Ascending aorta (tissue), 2 donors: ENCODE data around the gene SMARCC2. TPM values are rescaled to one million over a fixed set of nuclear protein-coding genes. Genes with fewer than 3 reads are reported as not detected.

Source experiments
- DNase-seq, 2 donors: peaks; one replicate each; pipeline ENCODE4 v3.0.0-alpha.2; 2019; ENCODE audit warnings: low spot score in 2 of 2
- H3K27ac ChIP-seq, 2 donors: fragments of 200-600 bp; sonication (generic); one replicate each; pipeline ENCODE4 v1.5.1; 2016 to 2017; ENCODE audit warnings: mild to moderate bottlenecking in 1 of 2
- H3K27me3 ChIP-seq: fragments of 200-600 bp; sonication (generic); one replicate; pipeline ENCODE4 v1.5.1; 2017
- H3K36me3 ChIP-seq, 2 donors: fragments of 200-600 bp; sonication (generic); one replicate each; pipeline ENCODE4 v1.5.1; 2016
- H3K4me1 ChIP-seq, 2 donors: fragments of 200-600 bp; sonication (generic); one replicate each; pipeline ENCODE4 v1.5.1; 2016 to 2017; ENCODE audit warnings: mild to moderate bottlenecking in 1 of 2
- H3K4me3 ChIP-seq, 2 donors: fragments of 200-600 bp; sonication (generic); one replicate each; pipeline ENCODE4 v1.5.1; 2016 to 2017; ENCODE audit warnings: mild to moderate bottlenecking in 1 of 2
- H3K9me3 ChIP-seq, 2 donors: fragments of 200-600 bp; sonication (generic); one replicate each; pipeline ENCODE4 v1.5.1; 2016
- CTCF ChIP-seq, 3 experiments: fragments of 200-600 bp in 2 of 3; fragments of 450-650 bp in 1 of 3; sonication (generic) in 2 of 3; IDR thresholded peaks; one replicate each; pipeline ENCODE4 v1.5.1; 2016 to 2019; ENCODE audit warnings: antibody characterized with exemption in 3 of 3, mild to moderate bottlenecking in 1 of 3, moderate library complexity in 1 of 3
- intact Hi-C: fragments of 100-400 bp; cut with DNase I; formaldehyde crosslinking; loops from one replicate; pipeline ENCODE4 v1.15.1; 2023
- total RNA-seq: library from RNA; depleted of rRNA; stranded (reverse); fragments of >200 nt; gene quantifications from one replicate; pipeline ENCODE4 v1.1.0, GENCODE V29; 2016

SMARCC2 gene
- total RNA-seq, 1 donor from 2014 or later = 53.9 TPM

- no peaks in the 10 kb centered on the region for H3K9me3 ChIP-seq
- TF ChIP-seq CTCF (IDR thresholded peaks at IDR 0.05) = no peak
- H3K4me1 ChIP-seq = peaks cover 17 to 44% of the 10 kb centered on the region in 2 donors
- no peaks in the 10 kb centered on the region for H3K27me3 ChIP-seq
- intact Hi-C loops = loop anchor here (2.0 kb wide), 1 partner anchor 14 kb away; no protein-coding TSS in a partner anchor
- peak overlapping the region; percentile 70 to 92 for H3K4me3 ChIP-seq
- H3K27ac ChIP-seq = peak overlapping the region; percentile 98 to 100
- peaks cover 10 to 16% of the 10 kb centered on the region in 2 donors for H3K36me3 ChIP-seq
- DNase-seq = no peak
Measured at GRCh38 chr12:56220611-56221231, 31.4 kb upstream of the SMARCC2 start.

DNA sequence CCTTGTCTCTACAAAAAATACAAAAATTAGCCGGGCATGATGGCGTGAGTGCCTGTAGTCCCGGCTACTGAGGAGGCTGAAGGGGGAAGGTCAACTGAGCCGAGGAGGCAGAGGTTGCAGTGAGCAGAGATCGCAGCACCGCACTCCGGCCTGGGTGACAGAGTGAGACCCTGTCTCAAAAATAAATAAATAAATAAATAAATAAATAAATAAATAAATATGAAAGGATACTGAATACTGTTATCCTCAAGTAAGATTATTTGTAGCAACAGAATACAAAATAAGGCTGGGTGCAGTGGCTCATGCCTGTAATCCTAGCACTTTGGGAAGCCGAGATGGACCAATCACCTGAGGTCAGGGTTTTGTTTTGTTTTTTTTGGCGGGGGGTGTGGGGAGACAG, 30.6 kb upstream of the SMARCC2 start:
- Histone ChIP-seq H3K36me3 (peaks cover 18 to 25% of the 10 kb centered on the region in 2 donors), H3K27ac (peak overlapping the region; percentile 98 to 100), H3K4me3 (peak overlapping the region in 1 of 2 donors; percentile 70), H3K27me3 (no peaks in the 10 kb centered on the region), H3K9me3 (no peaks in the 10 kb centered on the region), H3K4me1 (peaks cover 17 to 42% of the 10 kb centered on the region in 2 donors)
- intact Hi-C loops = loop anchor here (2.0 kb wide), 1 partner anchor 13 kb away; no protein-coding TSS in a partner anchor
- no peak for TF ChIP-seq CTCF (IDR thresholded peaks at IDR 0.05)
- DNase-seq = no peak

GRCh38 chr12:56216461-56216860, 27.2 kb upstream of the SMARCC2 start:
- Histone ChIP-seq H3K9me3 (no peaks in the 10 kb centered on the region), H3K4me3 (no peak overlapping the region), H3K27me3 (no peaks in the 10 kb centered on the region), H3K4me1 (peaks cover 15 to 20% of the 10 kb centered on the region in 2 donors), H3K36me3 (peaks cover 52 to 59% of the 10 kb centered on the region in 2 donors), H3K27ac (no peak overlapping the region)
- intact Hi-C loops = no loop called here
- DNase-seq = no peak
- TF ChIP-seq CTCF (IDR thresholded peaks at IDR 0.05) = no peak

DNA sequence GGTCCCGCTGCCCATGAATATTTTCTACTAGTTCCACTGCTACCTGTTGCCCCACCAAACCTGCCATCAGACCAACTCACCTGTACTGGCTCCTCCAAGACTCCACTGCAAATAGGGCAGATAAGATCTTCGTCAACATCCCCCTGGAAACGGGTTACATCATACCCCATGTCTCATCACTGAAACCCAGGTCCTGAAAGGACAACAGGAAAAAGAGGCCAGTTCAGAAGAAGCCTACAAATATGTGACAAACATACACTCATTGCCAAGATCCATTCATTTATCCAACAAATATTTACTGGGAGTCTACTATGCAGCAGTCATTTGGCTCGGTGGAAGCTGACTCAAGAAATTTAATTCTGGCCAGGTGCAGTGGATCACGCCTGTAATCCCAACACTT, 24.6 kb upstream of the SMARCC2 start:
- H3K4me3 ChIP-seq = no peak overlapping the region
- peaks cover 76 to 79% of the 10 kb centered on the region in 2 donors for H3K36me3 ChIP-seq
- no peak overlapping the region for H3K27ac ChIP-seq
- H3K4me1 ChIP-seq = peaks cover 0 to 4% of the 10 kb centered on the region in 2 donors
- intact Hi-C loops = no loop called here
- DNase-seq = no peak
- H3K9me3 ChIP-seq = no peaks in the 10 kb centered on the region
- no peaks in the 10 kb centered on the region for H3K27me3 ChIP-seq
- TF ChIP-seq CTCF (IDR thresholded peaks at IDR 0.05) = no peak

- Histone ChIP-seq H3K4me1 (no peaks in the 10 kb centered on the region), H3K27me3 (no peaks in the 10 kb centered on the region), H3K9me3 (no peaks in the 10 kb centered on the region), H3K27ac (no peak overlapping the region), H3K36me3 (peaks cover 91 to 93% of the 10 kb centered on the region in 2 donors), H3K4me3 (no peak overlapping the region)
- TF ChIP-seq CTCF (IDR thresholded peaks at IDR 0.05) = no peak
- intact Hi-C loops = no loop called here
- no peak for DNase-seq
Measured at GRCh38 chr12:56212361-56212760, 23.1 kb upstream of the SMARCC2 start.
